Epithelial cell of esophagus (primary cell): ENCODE measurements around the gene SHE.
"Not testable (repeated sequence)": the region's sequence is repeated elsewhere in the genome, so short reads cannot be mapped to it uniquely, and the experiment has no call there.

Experiments used
- DNase-seq: peaks from one replicate; pipeline ENCODE4 v3.0.0; 2010; ENCODE audit warnings: low read depth
- H3K4me3 ChIP-seq: 2 replicates; pipeline ENCODE4 v1.5.1; 2011; ENCODE audit warnings: mild to moderate bottlenecking, low read length, control low read depth
- TF ChIP-seq, protein P1 (sequence below): IDR thresholded peaks from 2 replicates; pipeline ENCODE4 v1.5.1; 2011; ENCODE audit warnings: low read depth, mild to moderate bottlenecking, low read length, control low read depth, inconsistent platforms; ENCODE audit not compliant: insufficient read depth; ENCODE audit errors: missing control alignments

SHE gene

DNA sequence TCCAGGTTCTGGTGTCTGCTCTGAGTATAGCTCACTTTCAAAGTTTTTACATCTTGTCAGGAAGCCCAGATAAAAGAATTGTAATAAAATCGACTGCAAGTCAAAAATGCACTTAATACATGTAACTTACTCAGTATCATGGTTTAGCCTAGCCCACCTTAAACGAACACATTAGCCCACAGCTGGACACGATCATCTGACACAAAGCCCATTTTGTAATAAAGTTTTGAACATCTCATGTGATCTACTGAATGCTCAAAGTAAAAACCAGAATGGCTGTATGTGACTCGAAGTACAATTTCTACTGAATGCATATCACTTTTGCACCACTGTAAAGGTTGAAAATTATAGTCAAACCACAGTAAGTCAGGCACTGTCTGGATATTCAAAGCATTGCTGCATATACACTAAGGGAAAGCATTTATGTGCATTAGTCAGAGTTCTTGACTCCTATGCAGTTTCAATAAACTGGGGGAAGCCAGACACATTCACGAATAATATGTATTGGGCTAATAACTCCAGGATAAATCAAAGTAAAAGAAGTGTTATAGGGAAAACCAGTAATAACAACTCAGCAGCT, 12.4 kb downstream of the SHE start:
- DNase-seq = no peak
- H3K4me3 ChIP-seq = no peak overlapping the region
- TF ChIP-seq, protein P1, sequence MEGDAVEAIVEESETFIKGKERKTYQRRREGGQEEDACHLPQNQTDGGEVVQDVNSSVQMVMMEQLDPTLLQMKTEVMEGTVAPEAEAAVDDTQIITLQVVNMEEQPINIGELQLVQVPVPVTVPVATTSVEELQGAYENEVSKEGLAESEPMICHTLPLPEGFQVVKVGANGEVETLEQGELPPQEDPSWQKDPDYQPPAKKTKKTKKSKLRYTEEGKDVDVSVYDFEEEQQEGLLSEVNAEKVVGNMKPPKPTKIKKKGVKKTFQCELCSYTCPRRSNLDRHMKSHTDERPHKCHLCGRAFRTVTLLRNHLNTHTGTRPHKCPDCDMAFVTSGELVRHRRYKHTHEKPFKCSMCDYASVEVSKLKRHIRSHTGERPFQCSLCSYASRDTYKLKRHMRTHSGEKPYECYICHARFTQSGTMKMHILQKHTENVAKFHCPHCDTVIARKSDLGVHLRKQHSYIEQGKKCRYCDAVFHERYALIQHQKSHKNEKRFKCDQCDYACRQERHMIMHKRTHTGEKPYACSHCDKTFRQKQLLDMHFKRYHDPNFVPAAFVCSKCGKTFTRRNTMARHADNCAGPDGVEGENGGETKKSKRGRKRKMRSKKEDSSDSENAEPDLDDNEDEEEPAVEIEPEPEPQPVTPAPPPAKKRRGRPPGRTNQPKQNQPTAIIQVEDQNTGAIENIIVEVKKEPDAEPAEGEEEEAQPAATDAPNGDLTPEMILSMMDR = no peak

DNA sequence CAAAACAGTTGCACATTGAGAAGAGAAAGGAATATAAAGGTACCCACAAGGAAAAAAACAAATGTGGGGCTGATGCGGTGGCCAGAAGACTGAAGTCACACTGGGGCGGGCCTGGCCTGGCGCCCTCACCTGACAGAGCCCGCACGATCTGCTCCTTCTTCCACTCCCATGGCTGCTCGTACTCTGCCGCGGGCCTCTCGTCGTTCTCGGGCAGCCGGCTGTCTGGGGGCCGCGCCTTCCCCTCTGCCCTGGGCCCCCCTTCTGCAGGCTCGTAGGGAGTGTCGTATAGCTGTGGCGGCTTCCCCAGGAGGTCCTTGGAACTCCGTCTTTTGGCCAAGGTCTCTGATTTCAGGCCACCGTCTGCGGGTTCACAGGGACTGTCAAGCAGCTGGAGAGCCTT, 13.3 kb downstream of the SHE start:
- TF ChIP-seq, protein P1 = no peak
- H3K4me3 ChIP-seq = no peak overlapping the region
- no peak for DNase-seq

DNA sequence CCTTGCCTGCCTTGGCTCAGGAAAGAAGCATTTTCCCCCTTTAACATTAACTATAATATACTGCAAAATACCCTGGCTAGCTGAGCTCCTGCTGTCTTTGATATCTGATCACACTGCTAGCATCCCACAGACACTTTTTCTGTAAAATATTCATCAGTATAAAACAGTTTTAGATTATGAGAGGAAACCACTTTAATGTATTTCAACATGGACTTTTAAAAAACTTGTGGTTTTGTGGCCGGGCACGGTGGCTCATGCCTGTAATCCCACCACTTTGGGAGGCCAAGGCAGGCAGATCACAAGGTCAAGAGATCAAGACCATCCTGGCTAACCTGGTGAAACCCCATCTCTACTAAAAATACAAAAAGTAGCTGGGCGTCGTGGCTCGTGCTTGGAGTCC, 15.5 kb downstream of the SHE start:
- not testable (repeated sequence) for DNase-seq, H3K4me3 ChIP-seq

DNA sequence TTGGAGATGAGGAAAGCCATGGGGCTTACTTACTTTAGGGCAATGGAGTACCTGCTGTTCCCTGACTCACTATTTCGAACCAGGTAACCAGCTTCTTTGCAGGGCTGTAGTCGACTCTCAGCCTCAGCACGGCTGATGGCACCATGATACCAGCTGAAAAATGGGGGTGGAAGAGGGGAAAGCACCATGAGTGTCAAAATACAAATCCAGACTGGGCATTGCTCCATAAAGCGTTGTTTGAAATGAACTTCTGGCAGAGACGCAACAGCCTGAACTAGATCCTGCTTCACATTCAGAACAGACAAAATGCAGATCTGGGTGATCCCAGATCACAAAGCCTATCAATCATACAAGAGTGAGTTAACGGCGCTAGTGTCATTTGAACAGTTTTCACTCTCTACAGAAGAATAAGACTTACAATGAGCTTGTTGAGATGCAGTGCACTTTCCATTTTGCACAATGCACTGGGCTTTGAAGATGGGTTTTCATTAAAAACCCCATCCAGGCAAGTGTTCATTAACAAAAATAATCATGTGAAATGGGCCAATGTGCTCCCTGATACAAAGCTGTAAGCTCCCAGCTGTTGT, 16.2 kb downstream of the SHE start:
- no peak for DNase-seq
- TF ChIP-seq, protein P1 = no peak
- H3K4me3 ChIP-seq = no peak overlapping the region

DNA sequence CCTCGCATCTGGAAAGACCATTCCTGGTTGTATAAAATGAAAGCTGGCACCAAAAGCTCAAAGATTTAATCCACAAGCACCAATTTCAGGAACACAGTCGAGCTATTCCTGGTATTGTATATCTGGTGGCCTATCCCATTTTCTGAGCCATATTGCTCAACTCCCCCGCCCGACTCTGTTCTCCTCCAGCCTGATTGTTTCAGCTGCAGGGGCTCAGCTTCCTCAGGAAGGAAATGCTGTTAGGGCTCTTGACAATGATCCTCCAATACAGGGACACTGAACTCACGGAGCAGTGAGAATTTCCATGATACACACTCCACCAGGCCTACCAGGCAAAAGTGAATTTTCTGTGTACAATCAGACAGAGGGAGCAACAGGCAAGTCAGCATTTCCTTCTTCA, 17.1 kb downstream of the SHE start:
- H3K4me3 ChIP-seq = no peak overlapping the region
- no peak for DNase-seq
- TF ChIP-seq, protein P1 = no peak

DNA sequence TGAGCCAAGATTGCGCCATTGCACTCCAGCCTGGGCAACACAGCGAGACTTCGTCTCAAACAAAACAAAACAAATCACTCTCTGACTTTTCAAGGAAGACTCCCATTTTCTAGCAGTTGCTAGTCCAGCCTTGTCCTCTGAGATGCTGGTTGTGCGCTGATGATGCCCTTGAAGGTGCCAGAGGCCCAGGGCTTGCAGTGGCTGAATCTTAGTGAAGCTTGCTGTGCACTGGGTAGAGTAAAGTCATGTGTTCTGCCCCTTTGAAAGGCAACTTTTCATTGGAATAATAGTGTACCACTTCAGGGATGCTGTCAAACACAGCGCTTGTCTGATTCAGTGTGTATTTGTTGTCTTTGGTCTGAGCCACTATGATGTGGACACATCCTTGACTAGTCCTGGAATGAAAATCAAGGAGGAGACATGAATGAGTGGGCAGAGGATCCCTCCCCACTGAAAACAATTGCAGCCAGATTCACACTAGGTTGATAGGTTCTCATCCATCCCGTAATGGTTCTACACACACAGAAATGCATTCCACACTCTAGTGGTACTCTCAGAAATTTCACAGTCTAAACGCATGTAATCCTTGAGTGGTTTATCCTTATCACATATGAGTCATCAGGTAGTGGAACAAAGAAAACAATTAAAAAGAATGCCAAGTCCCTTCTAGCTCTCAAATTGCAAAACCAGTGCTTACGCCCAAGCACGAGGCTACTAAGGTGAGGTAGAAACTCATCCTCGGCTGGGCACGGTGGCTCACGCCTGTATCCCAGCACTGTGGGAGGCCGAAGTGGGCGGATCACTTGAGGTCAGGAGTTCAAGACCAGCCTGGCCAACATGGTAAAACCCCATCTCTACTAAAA, 18.0 kb downstream of the SHE start:
- TF ChIP-seq, protein P1 = no peak
- DNase-seq = peak; percentile 73
- H3K4me3 ChIP-seq = no peak overlapping the region

DNA sequence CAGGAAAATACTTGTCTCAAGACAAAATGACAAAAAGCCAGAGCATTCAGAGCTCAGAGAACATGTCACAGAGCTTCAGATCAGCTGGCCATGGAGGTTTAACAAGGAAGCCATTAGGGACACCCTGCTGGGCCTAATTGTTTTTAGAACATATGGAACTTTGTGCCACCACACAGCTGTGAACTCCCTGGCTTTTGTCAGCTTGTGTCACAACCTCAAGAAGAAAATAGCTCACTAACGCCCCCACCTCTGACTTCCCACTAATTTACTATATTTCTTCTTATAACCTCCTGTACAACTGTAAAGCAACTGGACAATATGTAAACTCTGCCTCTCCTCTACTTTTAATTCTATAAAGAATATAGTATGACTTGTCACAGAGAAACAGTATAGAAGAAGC, 21.2 kb downstream of the SHE start:
- TF ChIP-seq, protein P1 = no peak
- H3K4me3 ChIP-seq = no peak overlapping the region
- no peak for DNase-seq
